ENCODE measurements around the gene SP4.

Gene SP4

DNA sequence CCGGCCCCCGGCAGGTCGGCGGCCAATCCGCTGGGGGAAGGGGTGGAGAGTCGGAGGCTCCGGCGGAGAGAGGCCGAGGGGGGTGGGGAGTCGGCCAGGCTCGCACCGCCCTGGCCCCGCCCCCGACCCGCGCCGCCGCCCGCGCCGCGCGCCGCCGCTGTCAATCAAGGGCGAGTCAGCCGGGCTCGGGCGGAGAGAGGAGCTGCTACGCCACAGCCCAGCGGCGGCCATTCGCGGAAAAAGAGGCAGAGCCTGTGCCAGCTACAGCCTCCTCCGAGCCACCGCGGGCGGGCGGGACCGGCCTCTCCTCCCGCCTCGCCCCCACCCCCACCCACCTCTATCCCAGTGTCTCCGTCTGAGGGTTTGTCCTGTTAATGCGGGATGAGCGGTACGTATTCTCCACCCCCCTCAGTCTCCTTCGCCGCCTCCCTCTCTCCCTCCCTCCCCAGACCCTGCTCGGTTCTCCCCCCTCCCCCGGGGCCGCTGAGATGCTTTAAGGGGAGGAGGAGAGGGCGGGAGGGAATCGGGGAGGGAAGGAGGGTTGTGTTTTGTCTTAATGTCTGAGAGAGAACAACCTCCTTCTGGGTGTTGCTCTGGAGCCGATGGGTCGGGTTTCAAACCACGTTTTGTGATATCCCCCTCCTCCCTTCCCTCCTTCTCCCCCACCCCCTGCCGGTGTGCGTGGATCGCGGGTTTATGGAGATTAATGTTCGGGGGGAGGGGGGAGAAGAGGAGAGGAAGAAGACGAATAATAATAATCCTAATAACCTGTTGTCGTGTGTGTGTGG is at the start of gene SP4:
SP4 (plus strand) TSS at position 213 of the 788 bp plus-strand sequence; CDS start at position 382, 169 bp downstream.
- DNase-seq: peak; percentile 97 to 98

DNA sequence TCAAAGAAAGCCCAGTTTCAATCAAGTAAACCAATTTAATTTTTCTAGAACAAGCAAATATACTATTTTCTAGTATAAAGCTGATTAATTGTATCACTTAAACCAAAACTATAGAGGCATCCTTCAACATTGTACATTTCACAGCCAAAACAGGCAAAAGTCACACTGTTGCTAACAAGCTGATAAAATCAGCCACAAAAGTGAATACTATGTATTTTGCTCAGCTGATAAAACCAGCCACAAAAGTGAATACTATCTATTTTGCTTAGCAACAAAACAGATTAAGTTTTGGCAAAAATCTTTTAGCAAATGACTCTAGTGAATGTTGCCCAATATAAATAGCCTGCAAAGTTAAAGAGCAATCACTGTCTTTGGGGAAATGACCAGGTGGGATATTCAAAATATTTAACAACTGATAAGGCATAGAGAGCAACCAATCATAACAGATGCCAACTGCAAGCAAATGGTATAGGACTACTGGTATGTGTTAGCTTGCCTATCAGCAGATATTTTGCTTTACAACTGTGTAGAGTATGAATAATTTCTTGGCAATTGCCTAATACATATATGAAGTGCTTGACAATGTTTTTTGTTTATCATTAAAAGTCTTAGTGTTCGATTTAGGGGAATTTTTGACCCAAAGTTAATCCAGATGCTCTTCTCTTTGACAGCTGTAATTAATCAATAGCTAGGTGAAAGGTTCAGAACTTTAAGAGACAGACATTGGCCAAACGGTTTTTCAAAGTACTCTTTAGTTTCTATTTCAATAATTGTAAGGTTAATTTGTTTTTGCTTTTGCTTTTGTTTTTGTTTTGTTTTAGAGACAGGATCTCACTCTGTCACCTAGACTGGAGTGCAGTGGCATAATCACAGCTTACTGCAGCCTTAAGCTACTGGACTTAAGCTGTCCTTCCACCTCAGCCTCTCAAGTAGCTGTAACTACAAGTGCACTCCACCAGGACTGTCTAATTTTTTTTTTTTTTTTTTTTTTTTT is 44.4 kb upstream of the SP4 start:
- DNase-seq: no peak

DNA sequence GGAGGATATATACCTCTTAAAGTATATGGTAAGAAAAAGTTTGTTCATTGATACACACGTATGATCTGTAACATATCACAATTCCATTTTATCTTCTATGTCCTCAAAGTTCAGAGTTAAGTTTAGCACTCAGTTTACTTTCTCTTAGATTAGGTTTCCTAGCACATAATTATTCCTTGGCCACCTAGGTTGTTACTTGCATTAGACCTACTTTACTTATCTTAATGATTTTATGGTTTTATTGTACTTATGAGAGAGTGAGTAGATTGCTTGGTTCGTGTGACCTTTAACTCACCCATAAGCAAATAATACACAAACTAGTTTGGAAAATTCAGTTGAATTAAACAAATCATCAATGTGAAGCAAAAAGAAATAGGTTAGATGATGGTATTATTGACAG is 33.9 kb upstream of the SP4 start:
- DNase-seq: no peak

DNA sequence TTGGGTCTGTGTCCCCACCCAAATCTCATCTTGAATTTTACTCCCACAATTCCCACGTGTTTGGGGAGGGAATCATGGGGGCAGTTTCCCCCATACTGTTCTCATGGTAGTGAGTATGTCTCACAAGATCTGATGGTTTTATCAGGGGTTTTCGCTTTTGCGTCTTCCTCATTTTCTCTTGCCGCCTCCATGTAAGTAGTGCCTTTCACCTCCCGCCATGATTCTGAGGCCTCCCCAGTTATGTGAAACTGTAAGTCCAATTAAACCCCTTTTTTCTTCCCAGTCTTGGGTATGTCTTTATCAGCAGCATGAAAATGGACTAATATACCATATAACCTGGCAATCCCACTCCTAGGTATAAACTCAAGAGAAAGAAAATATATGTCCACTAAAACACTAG is 25.9 kb upstream of the SP4 start:
- no peak for DNase-seq

DNA sequence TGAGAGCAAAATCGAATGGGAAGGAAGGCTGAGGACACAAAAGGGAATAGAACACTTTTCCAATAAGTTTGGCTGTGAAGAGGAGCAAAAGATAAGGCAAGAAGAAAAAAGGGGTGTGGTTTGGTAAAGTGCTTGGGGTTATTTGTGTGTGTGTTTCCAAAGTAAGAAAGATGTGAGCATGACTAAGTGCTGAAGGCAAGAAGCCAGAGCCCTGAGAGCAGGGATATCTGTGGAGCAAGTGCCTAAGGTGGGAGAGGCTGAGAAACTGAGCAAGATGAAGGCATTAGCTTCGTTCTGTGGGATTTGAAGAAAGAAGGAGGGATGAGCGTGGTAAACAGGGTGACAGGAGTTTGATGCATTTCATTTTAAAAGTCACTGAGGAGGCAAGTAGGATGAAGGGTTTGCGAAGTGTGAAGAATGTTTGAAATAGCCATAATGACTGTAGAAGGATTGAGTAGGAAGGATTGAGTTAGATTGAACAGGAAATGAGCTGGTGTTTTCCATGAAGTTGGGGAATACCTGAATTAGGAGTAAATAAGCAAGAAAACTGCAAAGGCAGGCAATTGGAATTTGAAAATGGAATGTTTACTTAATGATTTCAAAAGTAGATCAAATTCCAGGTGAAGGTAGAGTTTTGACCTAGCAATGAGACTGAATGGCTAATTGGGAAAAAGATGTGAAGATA is 19.9 kb upstream of the SP4 start:
- DNase-seq: no peak

DNA sequence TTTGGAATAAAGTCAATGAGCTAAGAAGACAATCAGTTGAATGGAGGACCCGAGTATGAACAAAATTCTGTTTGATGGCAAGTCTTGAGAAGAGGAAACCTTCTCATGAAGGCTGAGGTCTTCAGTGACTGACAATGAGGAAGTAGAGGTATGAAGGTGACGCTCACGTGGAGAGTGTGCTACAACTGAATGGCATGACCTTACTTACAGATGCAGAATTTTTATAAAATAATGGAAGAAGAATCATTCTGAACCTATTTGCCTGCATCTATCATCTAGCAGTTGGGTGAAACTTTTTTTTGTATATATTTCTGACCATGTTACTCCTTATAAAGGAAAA is 19.4 kb upstream of the SP4 start:
- no peak for DNase-seq

DNA sequence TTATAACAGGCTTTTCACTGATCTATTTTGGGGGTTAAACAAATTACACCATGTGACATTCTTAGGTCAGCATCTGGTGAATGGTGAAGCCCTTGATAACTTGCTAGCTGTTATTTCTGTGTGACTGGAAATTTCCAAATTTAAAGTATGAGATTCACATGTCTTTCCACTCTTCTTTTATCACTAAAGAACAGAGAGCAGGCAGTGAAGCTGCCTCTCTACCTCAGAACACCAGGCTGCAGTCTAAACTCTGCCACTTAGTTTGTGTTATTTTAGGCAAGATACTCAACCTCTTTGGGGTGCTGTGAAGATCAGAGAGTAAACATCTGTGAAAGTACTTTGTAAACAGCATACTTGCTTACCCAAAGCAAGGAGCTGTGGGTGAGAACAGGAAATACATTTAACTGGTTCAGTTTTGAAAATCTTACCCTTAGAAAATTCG is 15.5 kb upstream of the SP4 start:
- no peak for DNase-seq

DNA sequence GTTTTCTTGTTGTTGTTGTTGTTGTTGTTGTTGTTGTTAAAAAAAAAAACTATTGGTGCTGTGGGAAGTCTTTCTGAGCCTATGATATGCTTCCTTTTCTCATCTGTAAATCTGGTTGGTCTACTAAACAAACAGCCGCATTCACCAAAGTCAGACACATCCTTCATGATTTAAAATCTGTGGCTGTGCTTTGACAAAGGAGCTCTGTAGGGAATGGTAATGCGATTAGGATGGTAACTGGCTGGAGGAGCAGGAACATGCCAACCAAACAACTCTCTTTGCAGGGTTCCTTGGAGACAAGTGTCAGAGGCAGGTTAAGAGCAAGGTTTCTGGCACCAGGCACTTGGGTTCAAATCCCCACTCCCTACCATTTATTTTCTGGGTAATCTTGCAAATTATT is 14.9 kb upstream of the SP4 start:
- DNase-seq: no peak

DNA sequence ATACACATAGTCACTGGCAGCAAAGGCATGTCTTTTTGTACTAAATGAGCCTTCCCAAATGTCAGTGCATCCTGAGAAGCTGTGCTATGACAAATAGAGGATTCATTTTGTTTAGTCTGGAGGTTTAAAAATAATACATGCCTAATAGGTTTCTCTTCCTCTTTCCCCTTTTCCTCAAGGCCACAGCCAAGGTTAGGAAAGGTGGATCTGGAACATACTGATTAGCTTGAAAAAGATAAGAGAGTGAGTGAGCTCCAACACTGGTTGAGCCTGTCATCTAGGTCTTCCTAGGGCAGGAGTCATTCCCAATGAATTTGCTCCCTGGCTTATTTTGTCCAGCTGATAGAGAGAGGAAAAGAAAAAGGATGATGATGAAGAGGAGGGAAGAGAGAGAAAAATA is 14.4 kb upstream of the SP4 start:
- DNase-seq: no peak

DNA sequence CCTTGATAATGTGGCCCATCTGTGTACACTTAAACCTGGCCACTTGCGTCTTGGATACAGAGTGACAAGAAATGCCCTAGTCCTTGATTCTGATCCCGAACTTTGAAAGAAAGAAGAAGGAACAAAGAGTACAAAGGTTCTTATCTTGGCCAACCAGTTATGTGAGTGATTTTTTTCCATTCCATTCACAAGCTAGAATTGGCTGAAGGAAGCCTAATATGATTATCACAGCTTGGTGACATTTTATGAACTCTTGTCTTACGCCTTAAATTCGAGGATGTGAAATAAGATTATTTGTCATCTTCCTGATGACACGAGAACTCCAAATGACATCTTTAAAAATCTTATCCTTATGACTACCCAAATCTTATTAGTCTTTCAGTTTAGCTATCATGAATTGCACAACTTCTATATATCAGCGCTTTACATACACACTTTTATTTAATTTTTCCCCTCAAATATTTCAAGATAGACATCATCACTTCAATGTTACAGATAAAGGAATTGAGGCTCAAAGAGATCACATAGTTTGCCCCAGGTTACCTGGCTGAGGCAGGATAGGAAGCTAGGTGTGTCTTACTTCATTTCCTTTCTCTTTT is 13.0 kb upstream of the SP4 start:
- no peak for DNase-seq

DNA sequence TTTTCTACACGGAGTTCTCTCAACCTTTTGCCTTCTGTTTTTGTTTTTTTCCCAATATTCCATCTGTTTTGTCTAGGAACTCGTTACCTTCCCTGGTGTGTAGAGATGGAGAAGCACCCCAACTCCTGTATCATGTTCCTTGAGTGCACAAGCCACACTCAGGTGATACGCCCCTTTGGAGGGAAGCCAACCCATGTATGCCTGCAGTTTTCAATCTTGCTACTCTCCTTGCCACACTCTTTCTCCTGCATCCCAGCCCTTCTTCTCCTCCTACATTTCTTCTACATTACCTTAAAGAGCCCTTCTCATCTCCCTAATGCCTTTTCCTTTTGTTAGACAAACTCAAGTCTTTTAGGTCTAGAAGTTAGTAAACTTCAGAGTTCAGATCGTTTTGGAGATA is 10.2 kb upstream of the SP4 start:
- DNase-seq: no peak

DNA sequence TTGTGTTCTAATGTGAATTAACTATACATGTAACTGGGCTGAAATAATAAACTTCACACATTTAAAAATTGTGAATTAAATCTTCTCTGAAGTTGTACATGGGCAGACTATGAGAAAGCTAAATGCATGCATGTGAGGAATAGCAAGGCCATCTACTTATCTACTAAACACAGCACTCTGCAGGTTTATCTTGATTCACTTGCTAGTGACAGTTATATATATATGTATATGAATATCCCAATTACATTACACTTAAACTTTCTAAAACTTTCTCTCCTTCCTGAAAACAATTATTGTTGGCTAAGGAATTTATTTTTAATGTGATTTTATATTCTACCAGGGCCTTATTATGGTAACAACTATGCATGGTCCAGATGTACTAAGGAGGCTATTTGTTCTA is 5.1 kb upstream of the SP4 start:
- no peak for DNase-seq

DNA sequence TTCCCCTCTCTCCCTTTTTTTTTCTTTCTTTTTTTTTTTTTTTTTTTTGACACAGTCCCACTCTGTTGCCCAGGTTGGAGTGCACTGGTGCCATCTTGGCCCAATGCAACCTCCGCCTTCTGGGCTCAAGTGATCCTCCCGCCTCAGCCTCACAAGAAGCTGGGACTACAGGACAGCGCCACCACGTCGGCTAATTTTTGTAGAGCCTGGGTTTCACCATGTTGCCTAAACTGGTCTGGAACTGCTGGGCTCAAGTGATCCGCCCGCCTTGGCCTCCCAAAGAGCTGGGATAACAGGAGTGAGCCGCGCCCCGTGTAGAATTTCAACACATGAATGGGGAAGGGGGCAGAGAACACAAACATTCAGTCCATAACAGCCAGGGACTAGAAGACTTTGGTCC is 2.6 kb upstream of the SP4 start:
- DNase-seq: no peak

DNA sequence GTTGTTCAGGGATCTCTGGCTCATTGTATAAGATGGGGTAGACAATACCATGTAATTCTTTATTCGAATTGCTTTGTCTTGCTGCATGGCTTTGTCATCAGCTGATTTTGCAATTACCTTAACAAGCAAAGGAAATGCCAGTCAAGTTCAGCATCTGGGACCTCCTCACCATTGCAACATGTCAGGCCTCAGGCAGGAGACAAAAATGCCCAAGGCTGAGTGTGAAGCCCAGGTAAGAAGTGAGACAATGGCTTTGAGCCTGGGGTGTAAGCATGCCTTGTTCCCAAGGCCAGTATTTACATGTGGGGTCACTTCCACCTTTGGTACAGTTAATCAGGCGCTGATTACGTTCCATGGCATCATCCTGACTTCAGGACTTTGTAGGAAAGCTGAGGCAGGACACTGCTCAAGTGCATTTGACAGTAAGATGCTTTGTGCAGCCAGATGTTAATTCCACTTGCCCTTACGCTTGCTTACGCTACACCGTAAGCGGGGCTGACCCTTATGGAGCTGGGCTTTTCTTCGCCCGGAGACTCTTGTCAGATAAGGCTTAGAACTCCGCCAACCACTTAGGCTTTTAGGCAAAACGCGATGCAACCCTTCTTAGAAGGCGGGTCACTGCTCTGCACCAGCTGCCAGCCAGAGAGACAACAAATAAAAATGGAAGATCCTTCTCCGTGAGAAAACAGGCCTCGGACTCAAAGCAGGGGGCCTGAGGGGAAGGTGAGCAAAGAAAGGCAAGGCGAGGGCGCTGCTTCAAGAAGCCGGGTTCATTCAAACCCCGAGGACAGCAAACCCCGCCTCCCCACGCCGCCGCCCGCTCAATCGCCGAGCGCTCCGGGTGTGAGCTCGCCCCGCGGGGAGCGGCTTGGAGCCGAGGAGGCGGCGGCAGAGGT is 1.3 kb upstream of the SP4 start:
- DNase-seq: no peak

DNA sequence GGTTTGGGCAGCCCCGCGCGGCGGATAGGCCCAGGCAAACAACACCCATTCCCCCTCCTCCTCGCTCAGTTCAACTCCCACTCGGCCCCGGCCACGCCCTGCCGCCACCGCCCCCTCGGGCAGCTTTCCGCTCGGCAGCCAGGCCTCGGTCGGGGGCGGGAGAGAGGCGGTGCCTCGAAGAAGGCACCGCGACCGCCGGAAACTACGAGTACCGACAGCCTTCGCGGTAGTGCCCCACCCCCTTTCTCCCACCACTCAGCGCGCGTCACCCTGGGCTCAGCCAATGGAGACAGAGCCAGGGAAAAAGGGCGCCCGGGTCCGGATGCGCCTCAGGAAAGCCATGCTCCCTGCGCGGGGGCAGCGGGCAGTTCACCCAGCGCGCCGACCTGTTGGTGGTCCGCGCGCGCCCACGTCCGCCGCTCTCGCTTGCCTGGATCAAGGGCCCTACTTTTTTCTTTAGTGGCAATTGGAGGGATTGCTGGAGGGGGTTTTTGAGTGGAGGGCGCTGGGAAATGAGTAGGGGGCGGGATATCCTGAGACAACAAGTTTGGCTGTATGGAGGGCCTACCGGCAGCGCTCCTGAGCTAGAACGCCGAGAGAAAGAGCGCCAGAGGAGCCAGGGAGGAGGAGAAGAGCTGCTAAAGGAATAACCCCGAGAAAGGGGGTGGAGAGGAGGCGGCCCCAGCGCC is 557 bp upstream of the SP4 start:
- peak; percentile 99 for DNase-seq

DNA sequence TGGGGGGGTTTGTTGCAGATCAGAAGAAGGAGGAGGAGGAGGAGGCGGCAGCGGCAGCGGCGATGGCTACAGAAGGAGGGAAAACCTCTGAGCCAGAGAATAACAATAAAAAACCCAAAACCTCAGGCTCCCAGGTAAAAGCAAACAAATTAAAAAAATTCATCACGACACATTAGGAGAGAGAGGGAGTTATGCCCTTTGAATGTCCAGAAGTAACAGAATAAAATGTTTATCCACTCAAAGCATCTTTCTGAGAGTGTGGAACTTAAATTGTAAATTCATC is 717 bp downstream of the SP4 start:
- no peak for DNase-seq

DNA sequence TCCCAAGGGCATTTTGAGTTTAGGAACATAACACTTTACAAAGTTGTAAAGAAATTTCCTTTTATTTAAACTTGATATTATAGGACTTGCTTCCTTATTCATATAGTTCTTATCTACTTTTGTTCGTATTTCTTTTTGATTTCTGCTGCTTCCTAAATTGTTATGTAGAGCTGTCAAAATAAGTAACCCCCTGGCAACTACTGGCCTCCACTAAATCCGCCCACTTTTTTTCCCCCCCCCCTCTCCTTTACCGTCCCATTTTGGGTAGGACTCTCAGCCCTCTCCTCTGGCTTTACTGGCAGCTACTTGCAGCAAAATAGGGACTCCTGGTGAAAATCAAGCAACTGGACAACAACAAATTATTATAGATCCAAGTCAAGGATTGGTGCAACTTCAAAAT is 1.1 kb downstream of the SP4 start:
- peak in 1 of 2 experiments; percentile 13 for DNase-seq

DNA sequence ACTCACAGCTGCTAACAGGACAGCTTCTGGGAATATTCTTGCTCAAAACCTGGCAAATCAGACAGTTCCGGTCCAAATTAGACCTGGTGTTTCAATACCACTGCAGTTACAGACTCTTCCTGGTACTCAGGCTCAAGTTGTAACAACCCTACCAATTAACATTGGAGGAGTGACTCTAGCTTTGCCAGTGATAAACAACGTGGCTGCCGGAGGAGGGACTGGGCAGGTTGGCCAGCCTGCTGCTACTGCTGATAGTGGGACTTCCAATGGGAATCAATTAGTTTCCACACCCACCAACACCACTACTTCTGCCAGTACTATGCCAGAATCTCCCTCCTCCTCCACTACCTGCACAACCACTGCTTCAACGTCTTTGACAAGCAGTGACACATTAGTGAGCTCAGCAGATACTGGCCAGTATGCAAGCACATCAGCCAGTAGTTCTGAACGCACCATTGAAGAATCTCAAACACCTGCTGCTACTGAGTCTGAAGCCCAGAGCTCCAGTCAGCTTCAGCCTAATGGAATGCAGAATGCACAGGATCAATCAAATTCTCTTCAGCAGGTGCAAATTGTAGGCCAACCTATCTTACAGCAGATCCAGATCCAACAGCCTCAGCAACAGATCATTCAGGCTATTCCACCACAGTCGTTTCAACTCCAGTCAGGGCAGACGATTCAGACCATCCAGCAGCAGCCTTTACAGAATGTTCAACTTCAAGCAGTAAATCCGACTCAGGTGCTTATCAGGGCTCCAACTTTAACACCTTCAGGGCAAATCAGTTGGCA is 2.1 kb downstream of the SP4 start:
- no peak for DNase-seq

DNA sequence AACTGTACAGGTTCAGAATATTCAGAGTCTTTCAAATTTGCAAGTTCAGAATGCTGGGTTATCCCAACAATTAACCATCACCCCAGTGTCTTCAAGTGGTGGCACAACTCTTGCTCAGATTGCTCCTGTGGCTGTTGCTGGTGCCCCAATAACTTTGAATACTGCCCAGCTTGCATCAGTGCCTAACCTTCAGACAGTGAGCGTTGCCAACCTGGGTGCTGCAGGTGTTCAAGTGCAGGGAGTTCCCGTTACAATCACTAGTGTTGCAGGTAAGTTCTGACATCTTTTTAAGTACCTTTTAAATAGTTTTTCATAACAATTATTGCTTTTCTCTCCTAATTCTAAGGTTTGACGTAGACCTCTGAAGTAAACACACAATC is 2.7 kb downstream of the SP4 start:
- no peak for DNase-seq

DNA sequence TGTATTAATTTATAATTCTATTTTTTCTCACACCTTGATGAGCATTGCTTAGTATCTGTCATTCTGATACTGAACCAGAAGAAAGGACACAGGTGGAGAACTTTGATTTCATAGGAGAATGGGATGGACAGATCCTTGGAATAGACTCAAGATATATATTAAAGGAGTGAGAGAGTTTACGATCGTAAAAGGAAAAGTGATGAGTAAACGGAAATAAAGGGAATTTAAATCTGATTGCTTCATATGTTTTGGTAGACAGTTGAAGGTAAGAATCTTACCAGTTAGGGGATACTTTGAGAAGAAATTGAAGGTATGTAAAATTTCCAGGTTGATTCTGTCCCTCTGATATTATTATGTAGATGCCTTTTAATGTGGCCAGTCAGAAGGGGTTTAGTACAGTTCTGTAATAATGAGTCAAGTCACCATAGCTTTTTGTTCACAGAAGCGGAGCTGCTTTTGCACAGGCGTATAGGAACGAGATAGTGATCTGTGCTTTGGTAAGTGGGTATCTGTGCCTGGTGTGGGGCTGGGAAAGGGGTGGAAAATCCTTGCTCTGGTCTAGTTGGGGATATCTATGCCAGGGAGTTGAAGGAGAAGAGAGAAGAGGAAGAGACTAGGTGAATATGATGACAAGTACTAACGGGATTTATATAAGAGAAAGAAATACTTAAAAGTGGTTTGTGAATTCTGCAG is 15.4 kb downstream of the SP4 start:
- no peak for DNase-seq
